Chondrocyte (in vitro differentiated cells): ENCODE data around the gene CCDC148. TPM values are rescaled to one million over a fixed set of nuclear protein-coding genes. Genes with fewer than 3 reads are reported as not detected.

Experiments used
- DNase-seq: peaks from one replicate; pipeline ENCODE4 v3.0.0; 2021; ENCODE audit warnings: mixed read lengths, low spot score
- H3K27ac Mint-ChIP-seq: one replicate; pipeline ENCODE4 v1.8.0; 2021; ENCODE audit warnings: mild to moderate bottlenecking, moderate library complexity, mixed read lengths; ENCODE audit not compliant: unreplicated experiment
- H3K27me3 Mint-ChIP-seq: 2 replicates; pipeline ENCODE4 v1.8.0; 2021; ENCODE audit warnings: low read depth, mixed read lengths
- H3K36me3 Mint-ChIP-seq: 2 replicates; pipeline ENCODE4 v1.8.0; 2021; ENCODE audit warnings: low read depth, mixed read lengths
- H3K4me1 Mint-ChIP-seq: 2 replicates; pipeline ENCODE4 v1.8.0; 2021; ENCODE audit warnings: low read depth, mild to moderate bottlenecking, mixed read lengths
- H3K4me3 Mint-ChIP-seq: one replicate; pipeline ENCODE4 v1.8.0; 2021; ENCODE audit warnings: mild to moderate bottlenecking, moderate library complexity, mixed read lengths; ENCODE audit not compliant: unreplicated experiment
- H3K9me3 Mint-ChIP-seq: 2 replicates; pipeline ENCODE4 v1.8.0; 2021; ENCODE audit warnings: low read depth, mixed read lengths
- CTCF ChIP-seq: fragments of 200-600 bp; sonication (generic); IDR thresholded peaks from 2 replicates; pipeline ENCODE4 v1.5.0; 2021; ENCODE audit warnings: antibody characterized with exemption, mild to moderate bottlenecking, moderate library complexity
- total RNA-seq: library from RNA; stranded (reverse); gene quantifications from 3 replicates; pipeline ENCODE4 v1.2.1, GENCODE V29; 2021

The CCDC148 gene
- total RNA-seq, 1 donor from 2014 or later, result 0.52 TPM

GRCh38 chr2:158135096-158135495, 321.5 kb downstream of the CCDC148 start:
- H3K9me3 Mint-ChIP-seq, result no peaks in the 10 kb centered on the region
- H3K4me1 Mint-ChIP-seq, result peaks cover 13% of the 10 kb centered on the region
- H3K4me3 Mint-ChIP-seq, result no peak overlapping the region
- no peaks in the 10 kb centered on the region for H3K36me3 Mint-ChIP-seq
- no peak for TF ChIP-seq CTCF
- no peak for DNase-seq
- H3K27ac Mint-ChIP-seq, result no peak overlapping the region
- no peaks in the 10 kb centered on the region for H3K27me3 Mint-ChIP-seq

DNA sequence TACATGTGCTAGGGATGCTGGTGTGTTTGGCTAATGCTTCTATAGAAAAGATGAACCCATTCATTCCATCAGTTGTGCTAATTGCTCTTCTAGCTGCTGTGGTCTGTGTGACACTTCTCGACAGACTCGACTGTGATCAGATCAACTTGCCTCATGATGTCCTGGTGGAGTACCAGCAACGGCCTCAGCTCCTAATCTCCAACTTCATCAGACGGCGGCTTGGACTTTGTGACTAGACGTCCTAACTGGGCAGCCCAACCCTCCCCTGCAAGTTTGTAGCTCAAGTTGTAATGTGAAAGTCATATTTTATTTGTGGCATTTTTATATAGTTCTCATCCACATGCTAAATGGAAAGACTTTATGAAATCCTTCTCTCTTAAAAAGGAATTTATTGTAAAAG, 321.9 kb downstream of the CCDC148 start:
- Mint-ChIP-seq H3K4me3 (no peak overlapping the region), H3K9me3 (no peaks in the 10 kb centered on the region), H3K36me3 (no peaks in the 10 kb centered on the region), H3K4me1 (peaks cover 13% of the 10 kb centered on the region), H3K27ac (no peak overlapping the region), H3K27me3 (no peaks in the 10 kb centered on the region)
- no peak for TF ChIP-seq CTCF
- DNase-seq, result no peak

- no peaks in the 10 kb centered on the region for H3K27me3 Mint-ChIP-seq
- peaks cover 15% of the 10 kb centered on the region for H3K4me1 Mint-ChIP-seq
Observed at GRCh38 chr2:158134055-158134454, 322.5 kb downstream of the CCDC148 start.

GRCh38 chr2:158131919-158132566, 324.5 kb downstream of the CCDC148 start:
- DNase-seq, result no peak
- H3K4me3 Mint-ChIP-seq, result no peak overlapping the region
- H3K36me3 Mint-ChIP-seq, result no peaks in the 10 kb centered on the region
- H3K27ac Mint-ChIP-seq, result no peak overlapping the region
- TF ChIP-seq CTCF, result no peak
- no peaks in the 10 kb centered on the region for H3K9me3 Mint-ChIP-seq
- peaks cover 19% of the 10 kb centered on the region for H3K4me1 Mint-ChIP-seq
- H3K27me3 Mint-ChIP-seq, result no peaks in the 10 kb centered on the region

More at GRCh38 chr2:158134055-158134454, 322.5 kb downstream of the CCDC148 start:
- Mint-ChIP-seq H3K27ac (no peak overlapping the region), H3K36me3 (no peaks in the 10 kb centered on the region), H3K9me3 (no peaks in the 10 kb centered on the region), H3K4me3 (no peak overlapping the region)
- no peak for DNase-seq
- no peak for TF ChIP-seq CTCF

DNA sequence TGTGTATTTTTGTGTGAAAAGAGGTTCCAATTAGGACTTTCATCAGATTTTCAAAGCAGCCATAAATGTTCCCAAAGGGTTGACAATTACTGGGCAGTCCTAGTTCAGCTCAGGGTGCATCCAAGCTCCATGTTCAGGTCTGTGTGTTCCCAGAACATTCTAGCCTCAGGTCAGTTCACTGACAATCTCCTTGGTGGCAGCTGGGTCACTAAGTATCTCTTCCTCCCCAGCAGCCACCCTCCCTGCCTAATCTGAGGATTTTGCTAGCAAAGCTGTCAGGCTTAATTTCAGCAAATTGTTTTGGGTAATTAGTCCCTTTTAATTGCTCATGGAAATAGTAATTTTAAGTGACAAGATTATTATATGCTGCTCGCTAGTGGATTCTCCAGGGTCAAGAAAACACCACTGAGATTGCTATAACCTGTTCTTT, 325.1 kb downstream of the CCDC148 start:
- no peak overlapping the region for H3K27ac Mint-ChIP-seq
- H3K4me3 Mint-ChIP-seq, result no peak overlapping the region
- DNase-seq, result no peak
- no peaks in the 10 kb centered on the region for H3K27me3 Mint-ChIP-seq
- H3K9me3 Mint-ChIP-seq, result no peaks in the 10 kb centered on the region
- TF ChIP-seq CTCF, result no peak
- H3K36me3 Mint-ChIP-seq, result no peaks in the 10 kb centered on the region
- peaks cover 19% of the 10 kb centered on the region for H3K4me1 Mint-ChIP-seq
